Right kidney (tissue), 1 donor: ENCODE results near the gene LPAR1.

Experiments used
- DNase-seq: peaks from one replicate; pipeline ENCODE4 v3.0.0-alpha.2; 2016

The LPAR1 gene

DNA sequence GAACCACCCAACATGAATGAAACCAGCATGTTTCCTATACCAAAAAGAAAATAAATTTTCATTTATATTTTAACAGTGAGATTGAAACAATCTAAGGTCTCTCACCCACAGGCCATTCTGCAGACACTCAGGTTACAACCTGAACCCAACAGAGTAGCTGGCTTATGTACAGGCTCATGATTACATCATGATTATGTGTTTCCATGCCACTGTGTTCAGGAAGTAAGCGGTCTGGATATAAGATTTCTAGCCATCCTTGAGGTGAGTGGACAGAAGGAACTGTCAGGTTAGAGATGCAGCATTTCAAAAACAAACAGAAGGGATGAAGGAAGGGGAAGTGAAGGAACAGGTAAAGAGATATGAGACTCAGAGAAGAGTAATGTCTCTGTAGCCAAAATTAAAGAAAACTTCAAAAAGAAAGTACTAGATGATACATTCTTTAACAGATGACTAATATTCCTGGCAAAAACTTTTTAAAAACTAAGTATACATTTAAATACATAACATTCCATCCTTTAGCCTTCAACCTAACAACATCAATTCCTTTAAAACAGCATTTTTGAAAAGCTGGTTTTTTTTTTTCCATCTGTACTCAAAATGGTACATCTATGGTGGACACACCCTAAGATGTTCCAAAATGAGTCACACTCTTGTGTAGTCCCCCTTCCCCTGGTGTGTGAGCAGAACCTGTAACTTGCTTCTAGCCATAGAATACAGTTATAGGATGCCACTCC is 119.8 kb downstream of the LPAR1 start:
- no peak for DNase-seq

DNA sequence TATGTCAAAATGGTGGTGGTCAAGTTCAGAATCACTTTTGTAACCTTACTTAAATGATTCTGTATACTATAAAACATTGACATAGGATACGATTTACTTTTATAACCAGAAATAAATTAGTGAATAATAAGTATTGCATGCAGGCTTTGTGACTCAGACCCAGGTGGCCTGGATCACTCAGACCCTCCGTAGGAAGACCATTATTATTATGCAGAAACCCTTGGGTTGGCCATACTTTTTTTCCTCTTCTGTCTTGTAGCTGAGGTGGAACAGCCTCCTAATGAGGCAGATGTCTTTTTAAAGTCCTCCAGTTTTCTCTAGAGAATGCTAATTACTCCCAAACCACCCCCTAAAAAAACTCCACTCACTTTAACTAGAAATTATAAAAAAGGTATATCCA is 121.9 kb downstream of the LPAR1 start:
- no peak for DNase-seq

- no peak for DNase-seq
These were observed 125.6 kb downstream of the LPAR1 start for GRCh38 chr9:110912419-110913291.

DNA sequence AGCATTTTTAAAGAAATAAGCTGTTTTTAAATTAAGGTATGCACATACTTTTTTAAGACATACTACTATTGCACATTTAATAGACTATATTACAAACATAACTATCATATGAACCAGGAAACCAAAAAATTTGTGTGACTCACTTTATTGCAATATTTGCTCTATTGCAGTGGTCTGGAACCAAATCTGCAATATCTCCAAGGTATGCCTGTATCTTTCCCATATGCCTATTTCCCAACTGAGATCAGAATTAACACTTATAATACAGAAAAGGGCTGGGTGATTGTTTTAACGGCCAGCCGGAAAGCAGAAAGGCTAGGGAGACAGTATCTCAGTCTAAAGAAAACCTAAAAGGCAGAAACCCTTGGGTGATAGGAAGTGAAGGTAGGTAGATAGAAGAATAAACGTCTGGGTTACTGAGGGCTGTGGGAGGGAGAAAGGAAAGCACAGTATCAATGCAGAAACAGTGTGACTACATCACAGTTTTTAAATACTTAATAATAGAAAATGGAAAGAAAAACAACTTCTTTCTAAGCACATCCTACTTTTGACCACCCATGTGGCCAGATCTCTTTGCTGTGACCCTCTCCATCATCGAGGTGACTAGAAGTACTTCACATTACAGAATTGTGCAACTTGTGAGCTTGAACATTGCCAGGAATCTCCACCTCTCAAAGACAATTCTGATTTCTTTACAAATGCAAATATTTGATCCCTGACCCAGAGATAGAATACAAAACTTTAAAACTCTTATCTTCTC is 126.4 kb downstream of the LPAR1 start:
- DNase-seq = no peak

DNA sequence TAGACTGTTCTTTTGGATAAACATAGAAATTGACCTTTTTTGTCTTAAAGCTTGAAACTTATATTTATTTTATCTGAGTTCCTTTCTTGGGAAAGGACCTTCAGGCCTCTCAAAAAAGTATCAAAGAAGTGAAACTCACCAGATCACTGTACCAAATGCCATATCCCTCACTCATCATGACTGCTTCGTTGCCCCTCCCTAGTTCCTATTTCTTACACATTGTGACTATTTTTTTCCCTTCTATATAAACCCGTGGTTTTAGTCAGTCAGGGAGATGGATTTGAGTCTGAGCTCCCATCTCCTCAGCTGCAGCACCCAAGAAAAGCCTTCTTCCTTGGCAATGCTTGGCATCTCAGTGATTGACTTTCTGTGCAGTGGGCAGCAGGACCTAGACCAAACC is 129.4 kb downstream of the LPAR1 start:
- DNase-seq = no peak

DNA sequence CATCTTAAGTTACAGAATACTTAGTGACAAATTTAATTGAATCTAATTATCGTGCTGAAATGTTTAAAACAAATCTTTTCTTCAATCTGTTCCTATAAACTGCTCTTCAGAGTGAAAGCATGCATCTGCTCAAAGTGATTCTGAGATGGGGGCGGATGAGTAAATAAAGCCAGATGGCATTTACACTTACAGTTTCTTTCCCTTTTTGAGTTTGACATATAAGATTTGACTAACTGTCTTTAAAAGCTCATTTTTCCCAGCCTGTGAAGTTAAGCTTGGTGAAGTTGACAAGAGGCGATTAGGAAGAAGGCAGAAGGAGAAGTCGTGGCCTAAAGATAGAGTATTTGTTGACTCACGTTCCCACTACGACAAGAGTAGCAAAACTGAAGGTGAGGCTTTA is 137.4 kb downstream of the LPAR1 start:
- DNase-seq = no peak

GRCh38 chr9:110900456-110900855 is 137.8 kb downstream of the LPAR1 start:
- DNase-seq = no peak

- DNase-seq = no peak
These were observed 139.4 kb downstream of the LPAR1 start for GRCh38 chr9:110898866-110899265.

GRCh38 chr9:110898358-110898757 is 139.9 kb downstream of the LPAR1 start:
- no peak for DNase-seq

- no peak for DNase-seq
These were observed 140.3 kb downstream of the LPAR1 start for GRCh38 chr9:110897943-110898342.

GRCh38 chr9:110895147-110895905 is 142.9 kb downstream of the LPAR1 start:
- no peak for DNase-seq

GRCh38 chr9:110894731-110895130 is 143.5 kb downstream of the LPAR1 start:
- no peak for DNase-seq

GRCh38 chr9:110892689-110893088 is 145.6 kb downstream of the LPAR1 start:
- DNase-seq = no peak

- DNase-seq = no peak
These were observed 146.5 kb downstream of the LPAR1 start for GRCh38 chr9:110891760-110892159.

GRCh38 chr9:110890416-110890815 is 147.9 kb downstream of the LPAR1 start:
- DNase-seq = no peak

DNA sequence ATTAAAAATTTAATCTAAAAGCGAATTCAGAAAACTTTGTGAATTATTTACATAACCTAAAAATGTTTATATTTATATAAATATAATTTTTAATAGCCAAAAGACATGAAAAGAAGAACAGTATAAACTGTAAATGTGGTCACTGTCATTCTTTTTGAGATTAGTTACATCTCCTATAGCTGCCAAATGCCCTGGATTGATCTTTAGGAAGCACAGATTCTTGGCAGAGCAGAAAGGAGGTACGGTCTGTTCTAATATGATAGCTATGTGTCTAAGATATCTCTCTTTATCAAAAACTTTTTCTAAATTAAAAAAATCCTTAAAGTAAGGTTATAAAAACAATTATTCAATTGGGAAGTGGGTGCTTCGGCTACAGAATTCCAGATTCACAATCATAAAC is 151.0 kb downstream of the LPAR1 start:
- no peak for DNase-seq

GRCh38 chr9:110886832-110887231 is 151.4 kb downstream of the LPAR1 start:
- DNase-seq = no peak

- no peak for DNase-seq
These were observed 158.1 kb downstream of the LPAR1 start for GRCh38 chr9:110880189-110880588.

GRCh38 chr9:110877374-110877773 is 160.9 kb downstream of the LPAR1 start:
- no peak for DNase-seq

GRCh38 chr9:110876929-110877328 is 161.3 kb downstream of the LPAR1 start:
- no peak for DNase-seq

DNA sequence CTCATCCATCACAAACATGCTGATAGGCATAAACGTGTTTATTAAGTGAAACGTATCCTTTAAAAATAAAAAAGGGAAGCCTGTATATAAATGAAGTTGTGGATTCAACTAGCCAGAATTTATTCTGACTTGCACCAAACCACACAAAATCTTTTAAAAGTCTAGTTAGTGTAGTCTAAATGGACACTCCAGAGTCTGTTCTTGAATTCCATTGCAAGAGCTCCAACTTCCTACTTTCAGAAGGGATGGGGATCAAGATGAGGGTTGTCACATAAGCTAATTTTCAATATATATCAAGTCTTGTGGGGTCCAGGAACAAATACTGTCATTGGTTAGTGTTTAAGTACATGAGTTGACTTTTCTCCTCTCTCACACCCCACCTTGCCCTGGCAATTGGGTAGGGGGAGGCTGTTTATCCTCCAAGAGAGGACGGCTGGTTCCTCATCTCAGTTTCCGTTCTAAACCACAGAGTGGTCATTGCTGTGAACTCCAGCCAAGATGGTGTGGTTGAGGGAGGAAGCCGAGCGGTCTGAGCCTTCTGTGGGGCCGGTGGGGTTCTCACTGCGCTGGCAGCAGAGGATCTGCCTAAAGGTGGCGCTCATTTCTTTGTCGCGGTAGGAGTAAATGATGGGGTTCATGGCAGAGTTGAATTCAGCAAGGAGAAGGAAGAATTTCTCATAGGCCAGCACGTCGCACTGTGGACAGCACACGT is 163.2 kb downstream of the LPAR1 start:
- no peak for DNase-seq

- no peak for DNase-seq
These were observed 165.3 kb downstream of the LPAR1 start for GRCh38 chr9:110872920-110873319.
